Testis (tissue), 2 donors: Measurements from ENCODE around the gene TCN1.

Source experiments
- CTCF ChIP-seq, 3 experiments: fragments of 450-650 bp in 2 of 3; fragments of 200-600 bp in 1 of 3; sonication (generic) in 1 of 3; IDR thresholded peaks; one replicate each; pipeline ENCODE4 v1.5.1; 2016 to 2019; ENCODE audit warnings: antibody characterized with exemption in 3 of 3, mild to moderate bottlenecking in 2 of 3, moderate library complexity in 1 of 3
- POLR2A ChIP-seq: fragments of 450-650 bp; IDR thresholded peaks from one replicate; pipeline ENCODE4 v1.6.1; 2017; ENCODE audit warnings: antibody characterized with exemption, mild to moderate bottlenecking, moderate library complexity

- no peak for TF ChIP-seq CTCF (IDR thresholded peaks at IDR 0.05)
- TF ChIP-seq POLR2A, result no peak
Measured at GRCh38 chr11:59839615-59840014, 26.7 kb downstream of the TCN1 start.
